OCI-LY7 (cell line): ENCODE measurements around the gene TP73. TPM values are rescaled to one million over a fixed set of nuclear protein-coding genes. Genes with fewer than 3 reads are reported as not detected.

Experiments
- BruUV-seq: library from RNA; stranded (reverse); fragments of 400-500 nt; replicated peaks from 2 replicates; lab custom pipeline; 2021; lab: Mats Ljungman, UMichigan
- CTCF ChIA-PET: fragments of 300-600 bp; sonication (Branson Sonifier 250); formaldehyde crosslinking; loops from one replicate; lab custom pipeline; 2022; ENCODE audit warnings: antibody characterized with exemption; ENCODE audit not compliant: unreplicated experiment; lab: Charles Lee
- POLR2A ChIA-PET: fragments of 300-600 bp; sonication (Branson Sonifier 250); formaldehyde crosslinking; loops from one replicate; lab custom pipeline; 2022; ENCODE audit warnings: antibody characterized with exemption; lab: Charles Lee
- DNase-seq: peaks from one replicate; pipeline ENCODE4 v3.0.0-alpha.2; 2015; ENCODE audit warnings: low spot score
- H2AFZ ChIP-seq: fragments of 200-600 bp; sonication (generic), shearing (Covaris generic); 2 replicates; pipeline ENCODE4 v1.6.1; 2014; ENCODE audit warnings: mild to moderate bottlenecking, antibody characterized with exemption, low read length, moderate library complexity
- H3K27ac ChIP-seq: fragments of 200-600 bp; sonication (generic); 2 replicates; pipeline ENCODE4 v1.5.1; 2014; ENCODE audit warnings: mixed run types, low read depth, mild to moderate bottlenecking, moderate library complexity, low read length, inconsistent platforms; ENCODE audit not compliant: poor library complexity, severe bottlenecking
- H3K36me3 ChIP-seq: fragments of 200-600 bp; sonication (generic); 2 replicates; pipeline ENCODE4 v1.6.1; 2014; ENCODE audit warnings: mild to moderate bottlenecking, antibody characterized with exemption, low read length, moderate library complexity, mixed read lengths; ENCODE audit not compliant: insufficient read depth
- H3K4me1 ChIP-seq: fragments of 200-600 bp; sonication (generic); 2 replicates; pipeline ENCODE4 v1.5.1; 2014; ENCODE audit warnings: mild to moderate bottlenecking, low read length; ENCODE audit not compliant: insufficient read depth, poor library complexity, severe bottlenecking
- H3K4me2 ChIP-seq: fragments of 200-600 bp; sonication (generic); 2 replicates; pipeline ENCODE4 v1.6.1; 2014; ENCODE audit warnings: mild to moderate bottlenecking, low read length
- H3K4me3 ChIP-seq: fragments of 200-600 bp; sonication (generic); 2 replicates; pipeline ENCODE4 v1.5.1; 2014; ENCODE audit warnings: mild to moderate bottlenecking, low read depth, low read length; ENCODE audit not compliant: poor library complexity, severe bottlenecking
- H3K79me2 ChIP-seq: fragments of 200-600 bp; sonication (generic); 2 replicates; pipeline ENCODE4 v1.6.1; 2016; ENCODE audit warnings: low read depth, mild to moderate bottlenecking, low read length, moderate library complexity, mixed read lengths; ENCODE audit not compliant: insufficient read depth
- H3K9me2 ChIP-seq: fragments of 200-600 bp; sonication (generic); 2 replicates; pipeline ENCODE4 v1.6.1; 2016; ENCODE audit warnings: mild to moderate bottlenecking, low read length, mixed read lengths; ENCODE audit not compliant: insufficient read depth
- H3K9me3 ChIP-seq: fragments of 200-600 bp; sonication (generic); 2 replicates; pipeline ENCODE4 v1.6.1; 2014; ENCODE audit warnings: mild to moderate bottlenecking, mixed run types, low read length, mixed read lengths
- H4K20me1 ChIP-seq: fragments of 200-600 bp; sonication (generic); 2 replicates; pipeline ENCODE4 v1.6.1; 2014; ENCODE audit warnings: mild to moderate bottlenecking, antibody characterized with exemption, low read length, moderate library complexity, mixed read lengths; ENCODE audit not compliant: insufficient read depth
- EZH2phosphoT487 ChIP-seq: fragments of 200-600 bp; sonication (generic); IDR thresholded peaks from 2 replicates; pipeline ENCODE4 v1.6.1; 2018; ENCODE audit warnings: low read depth, borderline replicate concordance, mild to moderate bottlenecking, mixed run types, antibody characterized with exemption, low read length, moderate library complexity, mixed read lengths
- intact Hi-C: fragments of 100-400 bp; cut with micrococcal nuclease; formaldehyde crosslinking; loops from one replicate; pipeline ENCODE4 v1.10.0; 2022; ENCODE audit not compliant: unreplicated experiment
- total RNA-seq, 2 experiments: library from RNA; depleted of rRNA in 1 of 2; stranded (reverse); fragments of >200 nt in 1 of 2; shearing (Covaris generic) in 1 of 2; gene quantifications; 2 replicates each; pipeline ENCODE4 v1.2.3, GENCODE V29; 2014 to 2022
- TF ChIP-seq, protein P1 (sequence below): fragments of 200-600 bp; sonication (generic); conservative IDR thresholded peaks from 2 replicates; pipeline ENCODE4 v1.5.1; 2014; ENCODE audit warnings: mild to moderate bottlenecking, antibody characterized with exemption, low read length, moderate library complexity, mixed read lengths

The TP73 gene
- total RNA-seq, 2 experiments from 2014 or later, result 0.48 TPM; not detected in 1

DNA sequence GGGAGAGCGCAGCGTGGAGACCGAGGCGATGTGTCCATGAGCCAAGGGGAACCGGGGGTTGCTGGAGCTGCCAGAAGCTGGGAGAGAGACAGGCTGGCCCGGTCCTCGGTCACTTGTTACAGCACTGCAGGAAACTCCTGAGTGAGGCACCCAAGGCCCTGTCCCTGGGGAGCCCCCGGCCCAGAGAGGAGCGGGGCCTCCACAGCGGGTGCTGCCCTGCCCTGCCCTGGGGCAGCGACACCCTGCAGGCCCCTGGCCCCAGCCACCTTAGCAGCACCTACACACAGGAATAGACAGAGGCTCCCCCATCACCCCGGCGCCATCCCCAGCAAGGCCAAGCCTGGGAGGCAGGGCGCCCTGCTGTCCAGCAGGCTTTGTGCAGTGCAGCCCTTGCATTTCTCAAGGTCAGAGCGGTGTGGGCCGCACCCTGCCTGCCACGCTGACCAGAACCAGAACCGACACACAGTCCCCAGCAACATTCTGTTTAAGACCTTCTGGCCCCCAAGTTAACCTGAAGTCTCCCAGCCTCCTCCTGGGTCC lies 34.4 kb upstream of the TP73 start:
- POLR2A ChIA-PET, result no interaction called here
- no TSS peak for BruUV-seq
- Histone ChIP-seq H3K9me3 (no peaks in the 10 kb centered on the region), H2AFZ (no peak overlapping the region), H3K27ac (no peak overlapping the region), H4K20me1 (no peaks in the 10 kb centered on the region), H3K79me2 (no peaks in the 10 kb centered on the region), H3K36me3 (no peaks in the 10 kb centered on the region), H3K4me1 (peaks cover 4% of the 10 kb centered on the region), H3K4me2 (no peak overlapping the region), H3K9me2 (no peaks in the 10 kb centered on the region), H3K4me3 (no peak overlapping the region)
- TF ChIP-seq, protein P1, sequence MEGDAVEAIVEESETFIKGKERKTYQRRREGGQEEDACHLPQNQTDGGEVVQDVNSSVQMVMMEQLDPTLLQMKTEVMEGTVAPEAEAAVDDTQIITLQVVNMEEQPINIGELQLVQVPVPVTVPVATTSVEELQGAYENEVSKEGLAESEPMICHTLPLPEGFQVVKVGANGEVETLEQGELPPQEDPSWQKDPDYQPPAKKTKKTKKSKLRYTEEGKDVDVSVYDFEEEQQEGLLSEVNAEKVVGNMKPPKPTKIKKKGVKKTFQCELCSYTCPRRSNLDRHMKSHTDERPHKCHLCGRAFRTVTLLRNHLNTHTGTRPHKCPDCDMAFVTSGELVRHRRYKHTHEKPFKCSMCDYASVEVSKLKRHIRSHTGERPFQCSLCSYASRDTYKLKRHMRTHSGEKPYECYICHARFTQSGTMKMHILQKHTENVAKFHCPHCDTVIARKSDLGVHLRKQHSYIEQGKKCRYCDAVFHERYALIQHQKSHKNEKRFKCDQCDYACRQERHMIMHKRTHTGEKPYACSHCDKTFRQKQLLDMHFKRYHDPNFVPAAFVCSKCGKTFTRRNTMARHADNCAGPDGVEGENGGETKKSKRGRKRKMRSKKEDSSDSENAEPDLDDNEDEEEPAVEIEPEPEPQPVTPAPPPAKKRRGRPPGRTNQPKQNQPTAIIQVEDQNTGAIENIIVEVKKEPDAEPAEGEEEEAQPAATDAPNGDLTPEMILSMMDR, result no peak
- no peak for TF ChIP-seq EZH2phosphoT487
- intact Hi-C loops, result loop anchor here (2.0 kb wide), 2 partner anchors 107 to 165 kb away; no protein-coding TSS in a partner anchor
- DNase-seq, result no peak
- CTCF ChIA-PET, result no interaction called here

DNA sequence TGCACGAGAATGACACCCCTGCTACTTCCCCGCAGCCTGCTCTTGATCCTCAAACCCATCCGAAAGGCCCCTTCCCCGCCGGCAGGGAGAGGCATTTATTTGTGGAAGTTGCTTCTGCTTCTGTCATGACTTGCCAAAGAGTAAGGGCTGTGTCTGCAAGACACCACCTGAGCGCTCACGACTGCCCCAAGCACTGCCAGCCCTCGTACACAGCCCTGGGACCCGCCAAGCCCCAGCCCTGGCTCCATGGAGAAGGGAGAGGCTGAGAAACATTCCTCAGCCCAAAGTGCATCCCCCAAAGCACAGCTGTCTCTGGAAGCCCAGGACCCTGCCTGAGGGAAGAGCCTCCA lies 33.8 kb upstream of the TP73 start:
- no peaks in the 10 kb centered on the region for H3K79me2 ChIP-seq
- intact Hi-C loops, result loop anchor here (2.0 kb wide), 2 partner anchors 106 to 166 kb away; no protein-coding TSS in a partner anchor
- H3K36me3 ChIP-seq, result no peaks in the 10 kb centered on the region
- DNase-seq, result no peak
- H3K4me1 ChIP-seq, result peaks cover 6% of the 10 kb centered on the region
- ChIA-PET POLR2A (no interaction called here), CTCF (interaction anchor here (1.1 kb wide), 1 partner anchor 106 kb away, joined by 4 read pairs; no protein-coding TSS in a partner anchor)
- no TSS peak for BruUV-seq
- H3K9me3 ChIP-seq, result no peaks in the 10 kb centered on the region
- no peak overlapping the region for H3K4me3 ChIP-seq
- no peak overlapping the region for H3K27ac ChIP-seq
- TF ChIP-seq, protein P1, result no peak
- TF ChIP-seq EZH2phosphoT487, result no peak
- no peak overlapping the region for H2AFZ ChIP-seq
- H3K4me2 ChIP-seq, result no peak overlapping the region
- no peaks in the 10 kb centered on the region for H4K20me1 ChIP-seq
- H3K9me2 ChIP-seq, result no peaks in the 10 kb centered on the region
